ENCODE results near the gene KLHL35. TPM values are rescaled to one million over a fixed set of nuclear protein-coding genes. Genes with fewer than 3 reads are reported as not detected.

KLHL35 gene
- total RNA-seq, 4 donors from 2014 or later = 0.97 to 5.1 (median 2.1) TPM

GRCh38 chr11:75376175-75376574 lies 56.8 kb downstream of the KLHL35 start:
- Histone ChIP-seq H3K27ac (no peak overlapping the region), H3K9me3 (no peaks in the 10 kb centered on the region), H3K36me3 (no peaks in the 10 kb centered on the region), H3K4me3 (no peak overlapping the region), H3K4me1 (peaks cover 24% of the 10 kb centered on the region), H3K27me3 (no peaks in the 10 kb centered on the region)
- DNase-seq (ENCODE audit: low spot score in 2 of 2) = no peak
- WGBS = 87% methylated on average over 9 of the region's 9 CpGs
- TF ChIP-seq POLR2A (IDR thresholded peaks at IDR 0.05) (no peak), CTCF (IDR thresholded peaks at IDR 0.05) (no peak), EP300 (IDR thresholded peaks at IDR 0.05) (no peak), POLR2AphosphoS5 (IDR thresholded peaks at IDR 0.05) (no peak)

GRCh38 chr11:75375626-75376025 lies 57.4 kb downstream of the KLHL35 start:
- Histone ChIP-seq H3K27me3 (no peaks in the 10 kb centered on the region), H3K27ac (no peak overlapping the region), H3K36me3 (no peaks in the 10 kb centered on the region), H3K4me1 (peaks cover 19% of the 10 kb centered on the region), H3K4me3 (no peak overlapping the region), H3K9me3 (no peaks in the 10 kb centered on the region)
- no peak for TF ChIP-seq EP300 (IDR thresholded peaks at IDR 0.05)
- no peak for TF ChIP-seq POLR2AphosphoS5 (IDR thresholded peaks at IDR 0.05)
- no peak for TF ChIP-seq POLR2A (IDR thresholded peaks at IDR 0.05)
- TF ChIP-seq CTCF (IDR thresholded peaks at IDR 0.05) = no peak
- WGBS = 95% methylated on average over 7 of the region's 8 CpGs
- DNase-seq (ENCODE audit: low spot score in 2 of 2) = no peak

- Histone ChIP-seq H3K27ac (no peak overlapping the region), H3K36me3 (no peaks in the 10 kb centered on the region), H3K4me1 (peaks cover 18% of the 10 kb centered on the region), H3K9me3 (no peaks in the 10 kb centered on the region), H3K27me3 (no peaks in the 10 kb centered on the region), H3K4me3 (no peak overlapping the region)
- DNase-seq (ENCODE audit: low spot score in 2 of 2) = no peak
- TF ChIP-seq POLR2AphosphoS5 (IDR thresholded peaks at IDR 0.05) (no peak), CTCF (IDR thresholded peaks at IDR 0.05) (no peak)
- WGBS = 97% methylated on average over 4 of the region's 4 CpGs
Measured at GRCh38 chr11:75374646-75375045, 58.4 kb downstream of the KLHL35 start.

GRCh38 chr11:75373201-75373600 lies 59.8 kb downstream of the KLHL35 start:
- Histone ChIP-seq H3K4me3 (no peak overlapping the region), H3K9me3 (no peaks in the 10 kb centered on the region), H3K27me3 (no peaks in the 10 kb centered on the region), H3K27ac (peak overlapping the region; percentile 74), H3K36me3 (no peaks in the 10 kb centered on the region), H3K4me1 (peaks cover 19% of the 10 kb centered on the region)
- no peak for TF ChIP-seq POLR2A (IDR thresholded peaks at IDR 0.05)
- no peak for TF ChIP-seq EP300 (IDR thresholded peaks at IDR 0.05)
- TF ChIP-seq POLR2AphosphoS5 (IDR thresholded peaks at IDR 0.05) = no peak
- TF ChIP-seq CTCF (IDR thresholded peaks at IDR 0.05) = no peak
- WGBS = 92% methylated on average over 8 of the region's 8 CpGs
- no peak for DNase-seq (ENCODE audit: low spot score in 2 of 2)

Other genes starting within 250 kb of the KLHL35 start
- gene TPBGL, start 192.4 kb downstream of the KLHL35 start, total RNA-seq = under 1 TPM in 2 of 4 donors, not detected in 2; 0.36 to 0.40 TPM
- 10 to 100 TPM; 24.8 to 57.2 (median 38.4) TPM for gene ARRB1, start 81.5 kb downstream of the KLHL35 start, total RNA-seq
- gene RPS3, start 33.7 kb downstream of the KLHL35 start, total RNA-seq = 1,000 to 10,000 TPM in 3 of 4 donors, 100 to 1,000 TPM in 1; 851 to 2,162 (median 1,899) TPM
- gene GDPD5, start 92.7 kb upstream of the KLHL35 start, total RNA-seq = 10 to 100 TPM in 1 of 4 donors, 1 to 10 TPM in 3; 2.3 to 13.4 (median 5.4) TPM
- 100 to 1,000 TPM in 2 of 4 donors, 10 to 100 TPM in 2; 56.9 to 111 (median 95.5) TPM for gene SERPINH1, start 129.1 kb upstream of the KLHL35 start, total RNA-seq
- gene MAP6, start 235.8 kb upstream of the KLHL35 start, total RNA-seq = 10 to 100 TPM in 1 of 4 donors, 1 to 10 TPM in 3; 2.7 to 11.0 (median 4.6) TPM